ENCODE results near the gene DMBX1. TPM values are rescaled to one million over a fixed set of nuclear protein-coding genes. Genes with fewer than 3 reads are reported as not detected.

Gene DMBX1
- total RNA-seq, 4 donors from 2014 or later: not detected

DNA sequence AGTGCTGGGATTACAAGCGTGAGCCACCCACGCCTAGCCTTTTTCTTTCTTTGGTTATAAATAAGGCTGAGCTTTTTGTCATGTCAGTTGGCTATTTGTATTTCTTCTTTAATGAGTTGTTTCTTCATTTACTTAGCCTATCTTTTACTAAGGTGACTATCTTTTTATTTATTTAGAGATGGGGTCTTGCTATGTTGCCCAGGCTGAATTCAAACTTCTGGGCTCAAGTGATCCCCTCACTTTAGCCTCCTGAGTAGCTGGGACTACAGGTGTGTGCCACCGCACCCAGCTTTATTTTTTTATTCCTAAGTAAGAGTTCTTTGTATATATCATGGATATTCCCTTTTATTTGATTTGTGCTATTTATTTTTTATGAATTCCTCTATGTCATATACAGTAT is 11.9 kb downstream of the DMBX1 start:
- no peaks in the 10 kb centered on the region for H3K27me3 ChIP-seq
- H3K9me3 ChIP-seq: no peaks in the 10 kb centered on the region
- WGBS, 2 donors: 94 to 95% methylated on average over 3 of the region's 3 CpGs
- H3K4me3 ChIP-seq (replicated peaks in 1 of 3): no peak overlapping the region
- no peaks in the 10 kb centered on the region for H3K36me3 ChIP-seq
- intact Hi-C loops (cut with DNase I): no loop called here
- TF ChIP-seq, protein P1, sequence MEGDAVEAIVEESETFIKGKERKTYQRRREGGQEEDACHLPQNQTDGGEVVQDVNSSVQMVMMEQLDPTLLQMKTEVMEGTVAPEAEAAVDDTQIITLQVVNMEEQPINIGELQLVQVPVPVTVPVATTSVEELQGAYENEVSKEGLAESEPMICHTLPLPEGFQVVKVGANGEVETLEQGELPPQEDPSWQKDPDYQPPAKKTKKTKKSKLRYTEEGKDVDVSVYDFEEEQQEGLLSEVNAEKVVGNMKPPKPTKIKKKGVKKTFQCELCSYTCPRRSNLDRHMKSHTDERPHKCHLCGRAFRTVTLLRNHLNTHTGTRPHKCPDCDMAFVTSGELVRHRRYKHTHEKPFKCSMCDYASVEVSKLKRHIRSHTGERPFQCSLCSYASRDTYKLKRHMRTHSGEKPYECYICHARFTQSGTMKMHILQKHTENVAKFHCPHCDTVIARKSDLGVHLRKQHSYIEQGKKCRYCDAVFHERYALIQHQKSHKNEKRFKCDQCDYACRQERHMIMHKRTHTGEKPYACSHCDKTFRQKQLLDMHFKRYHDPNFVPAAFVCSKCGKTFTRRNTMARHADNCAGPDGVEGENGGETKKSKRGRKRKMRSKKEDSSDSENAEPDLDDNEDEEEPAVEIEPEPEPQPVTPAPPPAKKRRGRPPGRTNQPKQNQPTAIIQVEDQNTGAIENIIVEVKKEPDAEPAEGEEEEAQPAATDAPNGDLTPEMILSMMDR (IDR thresholded peaks at IDR 0.05): no peak
- no peak for TF ChIP-seq POLR2A (IDR thresholded peaks at IDR 0.05)
- H3K4me1 ChIP-seq: no peaks in the 10 kb centered on the region
- DNase-seq: no peak
- H3K27ac ChIP-seq: no peak overlapping the region

DNA sequence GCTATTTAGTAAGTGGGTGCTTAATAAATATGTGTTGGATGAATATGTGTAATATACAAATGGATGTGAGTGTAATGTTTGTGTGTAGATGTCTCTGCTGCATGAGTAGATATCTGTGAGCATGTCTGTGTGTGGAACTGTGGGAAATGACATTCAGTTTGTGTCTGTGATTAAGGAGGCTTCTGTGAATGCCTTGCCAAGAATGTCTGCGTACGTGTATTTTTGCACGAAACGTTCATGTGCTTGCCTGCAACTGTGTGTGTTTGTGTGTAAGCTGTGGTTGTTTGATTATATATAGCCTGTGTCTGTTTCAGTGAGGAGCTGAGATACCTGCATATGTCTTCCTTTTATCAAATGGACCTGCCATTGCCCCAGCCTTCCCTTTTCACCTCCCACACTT is 13.8 kb downstream of the DMBX1 start:
- intact Hi-C loops (cut with DNase I): no loop called here
- Histone ChIP-seq H3K9me3 (no peaks in the 10 kb centered on the region), H3K36me3 (no peaks in the 10 kb centered on the region), H3K4me3 (replicated peaks in 1 of 3) (no peak overlapping the region), H3K27me3 (no peaks in the 10 kb centered on the region), H3K27ac (no peak overlapping the region), H3K4me1 (no peaks in the 10 kb centered on the region)
- TF ChIP-seq, protein P1 (IDR thresholded peaks at IDR 0.05): no peak
- TF ChIP-seq POLR2A (IDR thresholded peaks at IDR 0.05): no peak
- no peak for DNase-seq
- WGBS, 2 donors: 76 to 77% methylated on average over 4 of the region's 4 CpGs

DNA sequence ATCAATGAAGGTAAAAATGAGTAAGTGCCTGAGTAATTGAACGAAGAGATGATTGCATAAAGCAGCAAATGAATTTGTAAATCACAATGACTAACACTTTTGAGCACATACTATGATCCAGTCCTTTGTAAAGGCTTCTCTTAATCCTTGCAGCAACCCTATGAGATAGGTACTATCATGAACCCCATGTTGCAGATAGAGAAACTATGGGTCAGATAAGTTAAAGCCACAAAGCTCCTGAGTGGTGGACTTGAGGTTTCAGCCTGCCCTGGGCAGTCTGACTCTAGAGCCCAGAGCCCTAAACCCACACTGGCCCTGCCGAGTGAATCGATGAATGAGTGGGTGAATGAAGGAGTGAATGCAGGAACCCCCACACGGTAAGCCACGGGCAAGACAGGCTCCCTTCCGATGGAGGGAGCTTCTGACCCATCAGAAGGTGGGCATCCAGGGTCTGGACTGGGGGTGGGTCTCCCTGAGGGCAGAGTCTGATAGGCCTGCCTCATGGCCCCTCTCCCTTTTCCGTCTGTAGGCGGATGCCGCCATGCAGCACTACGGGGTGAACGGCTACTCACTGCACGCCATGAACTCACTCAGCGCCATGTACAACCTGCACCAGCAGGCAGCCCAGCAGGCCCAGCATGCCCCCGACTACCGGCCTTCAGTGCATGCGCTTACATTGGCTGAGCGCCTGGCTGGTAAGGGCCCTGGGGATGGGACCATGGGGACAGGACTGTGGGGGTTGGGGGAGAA is 17.0 kb downstream of the DMBX1 start:
- WGBS, 2 donors: 84 to 96% methylated on average over 11 to 12 of the region's 17 CpGs
- Histone ChIP-seq H3K36me3 (no peaks in the 10 kb centered on the region), H3K27me3 (no peaks in the 10 kb centered on the region), H3K27ac (no peak overlapping the region), H3K4me1 (no peaks in the 10 kb centered on the region), H3K9me3 (no peaks in the 10 kb centered on the region), H3K4me3 (replicated peaks in 1 of 3) (no peak overlapping the region)
- TF ChIP-seq, protein P1 (IDR thresholded peaks at IDR 0.05): no peak
- no peak for TF ChIP-seq POLR2A (IDR thresholded peaks at IDR 0.05)
- no peak for DNase-seq
- intact Hi-C loops (cut with DNase I): no loop called here

DNA sequence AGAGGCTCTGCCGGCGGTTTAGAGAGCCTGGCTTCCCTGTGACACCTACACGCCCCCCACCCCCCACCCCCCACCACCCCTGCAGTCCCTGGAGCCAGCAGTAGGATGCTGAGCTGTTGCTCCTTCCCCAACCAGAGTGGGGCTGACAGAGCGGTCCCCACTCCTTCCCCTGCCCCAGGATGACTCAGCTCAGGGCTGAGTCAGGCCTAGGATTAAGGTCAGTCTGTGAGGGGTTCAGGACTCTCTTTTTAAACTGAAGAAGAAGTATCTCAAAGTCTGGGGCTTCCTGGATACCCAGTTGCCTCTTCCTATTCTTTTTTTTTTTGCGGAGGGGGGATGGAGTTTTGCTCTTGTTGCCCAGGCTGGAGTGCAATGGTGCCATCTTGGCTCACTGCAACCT is 19.1 kb downstream of the DMBX1 start:
- Histone ChIP-seq H3K4me1 (no peaks in the 10 kb centered on the region), H3K4me3 (replicated peaks in 1 of 3) (no peak overlapping the region), H3K9me3 (no peaks in the 10 kb centered on the region), H3K27me3 (no peaks in the 10 kb centered on the region), H3K36me3 (no peaks in the 10 kb centered on the region), H3K27ac (no peak overlapping the region)
- no peak for DNase-seq
- 79 to 80% methylated on average over 4 to 5 of the region's 5 CpGs for WGBS, 2 donors
- TF ChIP-seq POLR2A (IDR thresholded peaks at IDR 0.05): no peak
- TF ChIP-seq, protein P1 (IDR thresholded peaks at IDR 0.05): no peak
- intact Hi-C loops (cut with DNase I): no loop called here

DNA sequence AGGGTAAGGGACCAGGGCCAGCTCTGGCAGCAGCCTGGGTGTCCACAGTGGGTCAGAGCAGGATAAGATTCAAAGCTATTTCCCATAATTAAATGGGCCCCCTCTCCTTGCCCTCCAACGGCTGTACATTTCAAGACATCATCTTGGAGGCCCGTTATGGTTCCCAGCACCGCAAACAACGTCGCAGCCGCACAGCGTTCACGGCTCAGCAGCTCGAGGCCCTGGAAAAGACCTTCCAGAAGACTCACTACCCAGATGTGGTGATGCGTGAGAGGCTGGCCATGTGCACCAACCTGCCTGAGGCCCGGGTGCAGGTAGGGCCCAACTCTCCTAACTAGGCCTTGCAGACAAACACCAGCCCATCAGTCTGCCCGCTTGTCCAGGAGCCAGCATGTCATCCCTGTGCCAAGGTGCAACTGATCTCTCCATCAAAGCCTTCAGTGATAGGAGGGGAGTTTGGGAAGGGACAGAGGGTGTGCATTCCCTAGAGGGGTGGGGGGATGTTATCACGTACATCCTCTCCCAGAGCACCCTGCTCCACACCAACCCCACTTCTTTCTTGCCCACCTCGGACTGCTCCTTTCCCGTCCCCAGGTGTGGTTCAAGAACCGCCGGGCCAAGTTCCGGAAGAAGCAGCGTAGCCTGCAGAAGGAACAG is 20.8 kb downstream of the DMBX1 start:
- WGBS, 2 donors: 88 to 95% methylated on average over 18 to 19 of the region's 19 CpGs
- intact Hi-C loops (cut with DNase I): no loop called here
- no peak overlapping the region for H3K4me3 ChIP-seq (replicated peaks in 1 of 3)
- no peaks in the 10 kb centered on the region for H3K9me3 ChIP-seq
- peaks cover 4 to 13% of the 10 kb centered on the region in 2 donors for H3K4me1 ChIP-seq
- no peak for TF ChIP-seq POLR2A (IDR thresholded peaks at IDR 0.05)
- TF ChIP-seq, protein P1 (IDR thresholded peaks at IDR 0.05): no peak
- no peaks in the 10 kb centered on the region for H3K27me3 ChIP-seq
- H3K27ac ChIP-seq: no peak overlapping the region
- no peak for DNase-seq
- H3K36me3 ChIP-seq: no peaks in the 10 kb centered on the region
